DMS53 treated with DMSO at 0.1 percent for 48 hours (cell line): ENCODE results near the gene WDR31.
"Not testable (repeated sequence)": the region's sequence is repeated elsewhere in the genome, so short reads cannot be mapped to it uniquely, and the experiment has no call there.

ENCODE experiments used
- DNase-seq: peaks from one replicate; lab custom pipeline; 2025; ENCODE audit not compliant: unreplicated experiment; lab: John Stamatoyannopoulos, UW

Gene WDR31

GRCh38 chr9:113298924-113299770 is 40.9 kb downstream of the WDR31 start:
- peak; percentile 53 for DNase-seq

- DNase-seq: no peak
Observed at GRCh38 chr9:113298311-113298710, 41.8 kb downstream of the WDR31 start.

GRCh38 chr9:113296796-113297558 is 43.1 kb downstream of the WDR31 start:
- DNase-seq: no peak

- DNase-seq: not testable (repeated sequence)
Observed at GRCh38 chr9:113296247-113296646, 43.8 kb downstream of the WDR31 start.

- DNase-seq: no peak
Observed at GRCh38 chr9:113293285-113293878, 46.7 kb downstream of the WDR31 start.

GRCh38 chr9:113290052-113290607 is 49.9 kb downstream of the WDR31 start:
- no peak for DNase-seq

- DNase-seq: no peak
Observed at GRCh38 chr9:113289091-113289490, 51.0 kb downstream of the WDR31 start.

- DNase-seq: no peak
Observed at GRCh38 chr9:113281356-113281755, 58.7 kb downstream of the WDR31 start.

GRCh38 chr9:113278840-113279239 is 61.2 kb downstream of the WDR31 start:
- no peak for DNase-seq

- DNase-seq: peak; percentile 92
Observed at GRCh38 chr9:113275157-113276131, 64.6 kb downstream of the WDR31 start, which contains the start of the genes CDC26 and PRPF4. Gene CDC26, minus strand, starts transcription at chr9:113275572. Its CDS starts 3,065 bp downstream, at chr9:113272507. Gene PRPF4, plus strand, starts transcription at chr9:113275658. Its CDS starts 86 bp downstream, at chr9:113275744.

- DNase-seq: peak; percentile 61
Observed at GRCh38 chr9:113274474-113275156, 65.5 kb downstream of the WDR31 start.

- no peak for DNase-seq
Observed at GRCh38 chr9:113269871-113270270, 70.2 kb downstream of the WDR31 start.

GRCh38 chr9:113269355-113269754 is 70.7 kb downstream of the WDR31 start:
- no peak for DNase-seq

- no peak for DNase-seq
Observed at GRCh38 chr9:113267911-113268566, 72.0 kb downstream of the WDR31 start.

- DNase-seq: no peak
Observed at GRCh38 chr9:113266174-113266573, 73.9 kb downstream of the WDR31 start.
